Activated CD4-positive, alpha-beta T cell treated with anti-CD3 and anti-CD28 coated beads for 1 hour (primary cell): ENCODE results near the gene NDUFS5.
"Not testable (repeated sequence)": the region's sequence is repeated elsewhere in the genome, so short reads cannot be mapped to it uniquely, and the experiment has no call there.

Source experiments
- DNase-seq: peaks from one replicate; pipeline ENCODE4 v3.0.0-alpha.2; 2020

The NDUFS5 gene

DNA sequence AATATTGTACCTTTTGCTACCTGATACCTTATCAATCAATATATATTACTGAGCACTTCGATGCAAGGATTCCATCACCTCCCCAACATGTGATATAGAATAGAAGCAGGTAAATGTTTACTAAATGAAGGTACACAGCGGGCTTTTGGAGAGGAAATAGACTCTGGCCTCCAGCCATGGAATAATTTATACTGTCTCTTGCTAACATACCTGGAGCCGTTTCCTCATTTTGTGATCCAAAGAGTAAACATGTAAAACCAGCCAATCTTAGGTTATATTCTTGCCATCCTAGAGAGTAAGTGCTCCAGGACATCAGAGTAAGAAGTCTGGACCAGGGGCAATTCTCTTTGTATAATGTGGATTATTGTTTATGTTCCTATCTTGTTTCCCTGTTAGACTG lies 39.4 kb downstream of the NDUFS5 start:
- DNase-seq = no peak

DNA sequence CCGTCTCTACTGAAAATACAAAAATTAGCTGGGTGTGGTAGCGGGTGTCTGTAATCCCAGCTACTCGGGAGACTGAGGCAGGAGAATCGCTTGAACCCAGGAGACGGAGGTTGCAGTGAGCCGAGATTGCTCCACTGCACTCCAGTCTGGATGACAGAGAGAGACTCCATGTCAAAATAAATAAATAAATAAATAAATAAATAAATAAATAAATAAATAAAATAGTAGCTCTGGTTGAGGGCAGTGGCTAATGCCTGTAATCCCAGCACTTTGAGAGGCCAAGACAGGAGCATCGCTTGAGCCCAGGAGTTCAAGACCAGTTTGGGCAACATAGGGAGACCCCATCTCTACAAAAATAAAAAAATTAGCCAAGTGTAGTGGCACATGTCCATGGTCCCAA lies 42.1 kb downstream of the NDUFS5 start:
- DNase-seq = not testable (repeated sequence)

DNA sequence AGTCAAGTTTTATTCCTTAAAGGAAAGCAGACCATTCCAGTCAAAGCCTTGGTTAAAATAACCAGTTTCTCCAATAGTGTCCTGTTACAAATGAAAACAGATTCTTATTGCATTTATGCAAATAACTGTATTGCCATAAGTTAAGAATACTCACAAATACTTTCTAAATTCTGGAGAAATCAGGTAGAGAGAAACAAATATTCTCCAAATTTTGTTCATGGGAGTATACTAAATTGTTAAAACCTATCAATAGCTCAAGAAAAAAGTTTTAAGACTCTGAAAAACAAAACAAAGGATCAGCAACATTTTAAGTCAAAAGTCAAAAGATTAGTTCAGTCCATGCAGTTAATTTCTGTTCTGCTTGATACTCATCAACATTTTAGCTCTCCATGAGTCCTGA lies 45.4 kb downstream of the NDUFS5 start:
- not testable (repeated sequence) for DNase-seq

DNA sequence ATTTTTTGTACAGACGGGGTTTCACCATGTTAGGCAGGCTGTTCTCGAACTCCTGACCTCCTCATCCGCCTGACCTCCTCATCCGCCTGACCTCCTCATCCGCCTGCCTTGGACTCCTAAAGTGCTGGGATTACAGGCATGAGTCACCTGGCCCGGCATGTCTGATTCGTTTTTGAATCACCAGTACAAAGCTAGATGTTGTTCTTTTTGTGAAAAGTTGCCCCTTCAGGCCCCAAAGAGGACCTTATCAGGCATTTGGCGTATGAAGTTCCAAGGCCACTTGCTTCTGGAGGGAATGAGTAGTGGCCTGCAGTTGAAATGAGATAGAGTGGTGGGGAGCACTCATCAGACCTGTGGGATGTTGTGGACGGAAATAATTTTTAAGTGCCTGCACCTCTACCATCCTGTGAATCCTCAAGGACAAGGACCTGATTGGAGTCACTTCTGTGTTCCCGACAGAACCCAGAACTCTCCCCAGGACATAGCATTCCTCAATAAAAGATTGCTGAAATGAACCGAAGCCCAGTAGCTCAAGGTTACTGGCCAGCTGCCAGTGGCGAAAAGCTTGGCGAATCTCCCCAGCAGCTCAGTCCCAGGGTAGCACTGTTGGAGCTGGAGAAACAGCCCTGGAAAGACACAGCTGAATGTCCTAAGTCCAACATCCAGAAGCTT lies 50.1 kb downstream of the NDUFS5 start:
- no peak for DNase-seq

DNA sequence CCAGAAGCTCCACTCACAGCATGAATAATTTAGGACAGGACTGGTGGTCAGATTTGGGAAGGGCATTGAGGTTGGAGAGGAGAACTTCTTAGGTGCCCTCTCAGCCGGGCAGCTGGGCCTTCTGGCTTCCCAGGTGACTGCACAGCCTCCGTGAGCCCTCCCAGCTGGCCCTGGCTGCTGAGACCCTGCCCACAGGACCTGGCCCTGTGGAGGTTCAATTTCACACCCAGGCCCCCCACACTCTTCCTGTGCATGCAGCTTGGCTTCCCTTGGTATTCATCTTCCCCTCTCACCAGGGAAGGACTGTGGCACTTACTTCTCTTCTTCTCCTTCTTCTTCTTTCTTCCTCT lies 50.6 kb downstream of the NDUFS5 start:
- no peak for DNase-seq

DNA sequence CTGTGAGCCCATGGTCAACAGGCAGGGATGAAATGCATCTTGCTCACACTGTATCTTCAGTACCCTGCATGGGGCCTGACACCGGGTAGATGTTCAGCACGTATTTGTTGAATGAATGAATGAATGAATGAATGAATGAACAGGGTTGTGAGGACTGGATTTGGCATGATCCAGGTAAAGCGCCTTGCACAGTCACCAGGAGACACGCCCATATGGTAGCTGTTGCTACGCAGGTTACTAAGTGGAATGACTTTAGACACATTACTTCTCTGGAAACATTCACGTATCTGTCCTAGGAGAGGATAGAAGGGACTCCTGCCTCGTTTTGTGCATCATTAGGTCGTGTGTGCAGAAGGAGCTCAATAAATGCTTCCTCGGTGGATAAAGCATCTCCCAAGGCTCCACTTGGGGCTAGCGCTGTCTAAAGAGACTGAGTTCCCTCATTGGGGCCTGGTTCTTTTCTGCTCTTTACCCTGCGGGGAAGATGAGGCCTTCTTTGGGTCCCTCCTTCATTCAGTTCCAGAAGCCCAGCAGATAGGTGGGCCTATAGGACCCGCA lies 54.2 kb downstream of the NDUFS5 start:
- no peak for DNase-seq

DNA sequence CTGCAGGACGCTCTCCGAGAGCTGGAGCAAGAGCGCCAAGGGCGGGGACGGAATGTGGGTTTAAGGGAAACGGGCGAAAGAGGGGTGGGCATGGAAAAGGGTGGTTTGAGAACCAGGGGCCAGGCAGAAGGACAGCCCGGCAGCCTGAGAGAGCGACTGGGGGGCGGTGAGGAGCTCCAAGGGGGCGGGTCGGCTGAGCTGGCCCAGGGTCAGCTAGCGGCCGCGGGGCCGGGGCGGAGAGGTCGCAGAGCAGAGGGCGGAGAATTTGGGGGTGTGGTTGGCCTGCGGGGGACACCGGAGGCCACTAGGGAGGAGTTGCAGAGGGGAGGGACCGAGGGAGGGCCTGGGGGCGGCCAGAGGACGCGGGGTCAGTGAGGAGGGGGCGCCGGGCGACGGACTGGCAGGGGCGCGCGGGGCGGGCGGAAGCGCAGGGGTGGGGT lies 54.7 kb downstream of the NDUFS5 start:
- DNase-seq = no peak

DNA sequence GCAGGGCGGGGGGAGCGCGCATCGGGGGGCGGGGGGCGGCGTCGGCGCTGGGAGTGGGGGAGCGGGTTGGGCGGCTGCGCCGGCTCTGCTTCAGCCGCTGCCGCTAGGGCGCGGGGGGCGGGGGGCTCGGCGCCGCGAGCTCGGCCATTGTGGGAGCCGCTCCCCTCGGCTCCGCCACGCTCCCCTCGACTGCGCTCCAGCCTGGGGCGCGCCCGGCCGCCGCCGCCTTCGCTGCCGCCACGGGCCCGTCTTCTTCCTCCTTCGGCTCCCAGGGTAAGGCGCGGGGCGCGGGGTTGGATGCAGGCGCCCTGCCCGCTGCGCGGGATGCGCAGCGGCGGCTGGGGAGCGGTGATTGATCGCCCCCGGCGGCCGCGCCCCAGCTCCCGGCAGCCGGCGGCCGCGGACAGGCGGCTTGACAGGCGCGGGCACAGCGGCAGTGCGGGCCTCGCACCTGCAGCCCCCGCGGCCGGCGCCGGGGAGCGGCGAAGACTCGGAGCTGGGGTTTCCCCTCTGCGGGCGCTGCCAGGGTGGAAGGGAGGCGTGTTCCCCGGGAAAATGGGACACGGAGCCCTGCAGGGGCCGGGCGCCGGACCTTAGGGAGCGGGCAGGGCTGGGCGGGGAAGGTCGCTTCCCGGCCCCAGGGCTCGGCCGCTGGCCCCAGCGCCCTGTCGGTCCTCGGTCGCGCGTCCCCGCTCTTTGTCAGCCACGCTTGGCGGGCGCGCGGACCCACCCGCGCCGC lies 55.3 kb downstream of the NDUFS5 start:
- DNase-seq = no peak

DNA sequence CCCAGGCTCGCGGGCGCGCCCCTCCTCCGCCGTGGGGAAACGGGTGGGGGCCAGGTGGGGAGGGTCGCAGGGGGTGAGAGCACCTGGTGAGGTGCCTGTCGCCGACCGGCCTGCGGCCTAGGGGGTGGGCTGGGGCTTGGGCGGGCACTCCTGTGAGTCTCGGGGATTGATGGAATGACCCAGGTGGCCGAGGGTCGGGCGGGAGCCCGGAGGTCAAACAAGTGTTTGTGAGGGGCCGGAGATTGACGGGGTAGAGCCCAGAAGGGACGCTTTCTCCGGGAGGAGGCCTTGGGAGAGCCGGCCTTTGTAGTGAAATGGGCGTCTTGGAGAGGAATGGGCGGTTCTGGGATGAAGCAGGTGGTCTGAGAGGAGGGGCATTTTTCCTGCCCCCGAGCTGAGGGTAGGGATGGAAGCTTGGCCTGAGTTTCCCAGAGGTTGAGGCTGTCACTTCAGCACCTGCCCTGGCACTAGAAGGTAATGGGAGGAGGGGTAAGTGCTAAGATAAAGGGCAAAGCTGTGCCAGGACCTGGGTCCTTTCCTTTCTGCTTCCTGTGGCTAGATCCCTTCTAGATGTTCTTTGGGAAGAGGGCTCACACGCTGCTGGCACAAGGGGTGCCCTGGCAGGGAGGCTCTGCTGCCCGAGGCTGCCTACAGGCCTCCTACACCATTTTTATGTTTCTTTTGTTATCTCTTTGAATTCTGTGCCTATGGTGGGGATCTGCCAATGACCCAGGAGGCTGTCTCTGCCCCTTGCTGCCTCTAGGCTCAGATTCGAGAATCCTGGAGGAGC lies 56.1 kb downstream of the NDUFS5 start:
- DNase-seq = no peak

DNA sequence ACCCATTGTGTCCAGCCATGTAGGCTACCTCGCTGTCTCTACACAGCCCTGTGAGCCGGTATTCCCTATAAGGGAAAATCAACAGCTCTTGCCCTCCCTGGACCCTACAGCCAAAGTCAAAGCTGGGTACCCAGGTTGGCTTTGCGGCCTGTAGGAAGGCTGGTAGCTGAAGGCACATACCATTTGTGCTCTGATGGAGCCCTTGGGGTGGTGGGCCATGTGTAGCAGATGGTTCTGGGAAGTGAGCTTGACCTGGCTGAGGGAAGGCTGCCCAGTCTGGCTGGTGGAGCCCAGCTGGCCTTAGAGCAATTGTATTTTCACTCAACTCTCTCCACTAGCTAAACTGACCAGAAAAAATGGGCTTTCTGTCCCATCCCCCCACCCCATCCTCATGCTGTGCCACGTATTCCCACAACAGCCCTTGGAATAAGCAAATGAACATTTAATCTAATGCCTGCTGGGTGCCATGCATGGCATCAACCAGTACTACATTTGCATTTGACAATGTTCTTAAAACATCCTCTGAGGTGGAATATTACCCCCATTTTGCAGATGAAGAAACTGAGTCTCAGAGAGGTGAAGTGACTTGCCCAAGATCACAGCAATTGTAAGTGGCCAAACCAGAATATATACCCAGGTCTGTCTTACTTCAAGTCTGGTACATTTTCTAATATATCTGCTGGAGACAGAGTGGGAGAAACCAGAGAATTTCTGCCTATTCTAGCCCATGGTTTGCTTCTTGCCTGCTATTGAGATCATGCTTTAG lies 56.8 kb downstream of the NDUFS5 start:
- DNase-seq = no peak

DNA sequence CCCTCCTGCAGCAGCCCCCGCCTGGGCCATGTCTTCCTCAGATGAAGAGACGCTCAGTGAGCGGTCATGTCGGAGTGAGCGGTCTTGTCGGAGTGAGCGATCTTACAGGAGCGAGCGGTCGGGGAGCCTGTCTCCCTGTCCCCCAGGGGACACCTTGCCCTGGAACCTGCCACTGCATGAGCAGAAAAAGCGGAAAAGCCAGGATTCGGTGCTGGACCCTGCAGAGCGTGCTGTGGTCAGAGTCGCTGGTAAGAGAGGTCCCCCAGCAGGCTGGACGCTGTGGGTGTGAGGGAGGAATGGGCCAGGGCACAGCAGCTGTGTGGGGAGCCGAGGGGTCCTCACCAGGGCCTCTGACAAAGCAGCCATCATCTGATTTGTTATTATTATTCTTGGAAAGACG lies 58.0 kb downstream of the NDUFS5 start:
- no peak for DNase-seq
